IPS DF 19.7 (cell line): ENCODE measurements around the gene PAQR5.
"Not testable (repeated sequence)": the region's sequence is repeated elsewhere in the genome, so short reads cannot be mapped to it uniquely, and the experiment has no call there.

ENCODE experiments used
- DNase-seq: peaks from one replicate; pipeline ENCODE4 v3.0.0-alpha.2; 2013; ENCODE audit warnings: low read depth, low spot score

PAQR5 gene

GRCh38 chr15:69316291-69316690 lies 17.6 kb downstream of the PAQR5 start:
- no peak for DNase-seq

DNA sequence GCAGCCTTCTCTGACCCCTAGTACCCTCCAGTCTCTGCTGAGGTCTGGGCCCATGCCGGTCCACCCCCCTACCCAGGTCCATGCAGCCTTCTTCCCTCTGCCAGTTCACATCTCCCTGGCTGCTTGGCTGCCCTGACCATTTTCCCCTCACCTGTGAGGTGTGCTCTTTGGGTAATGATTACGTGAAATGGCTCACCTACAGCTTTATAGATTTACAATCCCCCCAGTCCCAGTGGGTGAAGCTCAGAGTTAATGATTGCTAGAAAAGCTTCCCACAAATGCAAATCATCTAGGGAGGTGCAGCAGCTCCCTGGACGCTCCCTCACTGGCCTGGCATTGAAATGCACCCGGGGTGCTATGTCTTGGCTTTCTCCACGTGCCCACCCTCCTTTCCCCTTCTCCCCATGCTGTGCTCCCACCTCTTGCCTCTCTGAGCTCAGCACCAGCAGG lies 18.7 kb downstream of the PAQR5 start:
- no peak for DNase-seq

GRCh38 chr15:69318033-69318432 lies 19.3 kb downstream of the PAQR5 start:
- no peak for DNase-seq

- DNase-seq: no peak
Measured at GRCh38 chr15:69319384-69320375, 21.0 kb downstream of the PAQR5 start.

DNA sequence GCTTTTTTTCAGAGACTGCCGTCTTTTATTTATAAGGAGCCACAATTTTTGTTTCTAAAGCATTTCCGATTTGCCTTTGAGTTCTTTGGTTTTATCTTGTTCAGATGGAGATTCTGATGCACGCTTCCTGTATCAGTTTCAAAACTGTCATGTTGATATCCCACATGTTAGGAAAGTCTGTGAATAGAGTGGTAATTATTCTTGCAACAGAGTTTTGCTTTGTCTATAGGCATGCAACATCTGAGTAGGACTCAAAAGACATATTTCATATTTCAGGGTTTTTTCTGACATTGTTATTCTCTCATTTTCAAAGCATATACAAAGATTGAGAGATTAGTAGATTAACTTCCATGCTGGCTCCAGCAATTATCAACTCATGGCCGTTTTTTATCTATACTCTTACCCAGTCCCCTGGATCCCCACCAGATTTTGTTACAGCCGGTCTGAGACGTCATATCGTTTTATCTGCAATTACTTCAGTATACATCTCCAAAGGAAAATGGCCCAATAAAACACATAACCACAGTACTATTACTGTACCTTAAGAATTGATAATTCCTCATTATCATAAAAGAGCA lies 22.4 kb downstream of the PAQR5 start:
- DNase-seq: no peak

DNA sequence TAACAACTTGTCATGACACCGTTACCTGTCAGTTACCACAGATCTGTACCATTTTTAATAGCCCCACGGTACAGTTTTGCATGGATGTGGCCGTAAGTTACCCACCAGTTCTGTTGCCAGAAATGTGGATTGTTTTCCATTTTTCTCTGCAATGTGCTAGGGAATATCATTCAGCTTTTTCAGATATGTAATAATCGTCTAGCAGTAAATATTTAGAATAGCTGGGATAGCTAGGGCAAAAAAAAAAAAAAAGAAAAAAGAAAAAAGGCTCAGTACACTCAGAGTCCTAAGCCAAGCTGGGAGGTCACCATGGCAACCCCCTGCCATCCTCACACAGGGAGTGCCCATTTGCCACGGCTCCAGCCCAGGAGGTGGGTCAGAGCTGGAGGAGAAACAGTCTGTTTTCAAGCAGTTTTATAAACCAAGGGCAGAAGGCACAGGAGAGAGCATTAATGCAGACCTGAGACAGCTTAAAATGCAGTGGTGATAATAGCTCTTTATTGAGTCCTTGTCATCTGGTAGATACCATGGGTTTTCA lies 25.2 kb downstream of the PAQR5 start:
- no peak for DNase-seq

- no peak for DNase-seq
Measured at GRCh38 chr15:69324565-69324964, 25.9 kb downstream of the PAQR5 start.

DNA sequence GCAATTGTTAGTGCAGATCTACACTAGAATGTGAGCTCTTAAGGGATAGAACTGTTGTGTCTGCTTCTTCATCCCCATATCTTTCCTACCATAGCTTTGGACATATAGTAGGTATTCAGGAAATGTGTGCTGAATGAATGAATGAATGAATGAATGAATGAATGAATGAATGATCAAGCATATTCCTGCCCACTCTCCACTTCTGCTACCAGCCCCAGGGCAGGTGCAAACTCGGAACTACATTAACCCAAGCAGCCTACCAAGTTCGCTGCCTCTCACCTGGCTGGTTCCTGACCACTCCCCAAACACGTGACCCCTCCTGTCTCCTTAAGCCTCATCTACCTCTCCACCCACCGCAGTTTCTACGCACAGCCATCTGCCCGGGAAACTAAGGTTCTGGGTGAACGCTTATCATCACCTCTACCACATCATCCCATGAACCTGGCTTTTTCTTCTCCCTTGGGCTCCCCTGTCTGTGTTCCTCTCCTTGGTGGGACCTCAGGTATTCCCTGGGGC lies 26.8 kb downstream of the PAQR5 start:
- DNase-seq: no peak

DNA sequence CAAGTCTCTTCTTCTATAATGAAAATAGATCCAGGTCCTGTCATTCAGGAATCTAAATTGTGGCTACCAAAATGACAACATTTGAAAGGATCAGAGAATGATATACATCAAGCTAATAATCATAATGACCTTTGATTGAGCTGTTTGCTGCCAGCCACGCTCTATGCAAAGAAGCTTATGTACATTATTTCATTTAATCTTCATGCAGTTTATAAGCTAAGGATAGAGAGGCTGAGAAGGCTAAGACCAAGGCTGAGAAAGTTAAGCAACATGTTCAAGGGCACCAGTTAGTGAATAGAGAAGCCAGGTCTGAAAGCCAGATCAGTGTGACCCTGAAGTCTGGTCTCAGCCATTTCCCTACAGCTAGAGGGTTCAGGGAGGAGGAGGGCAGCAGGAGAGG lies 29.4 kb downstream of the PAQR5 start:
- no peak for DNase-seq

- DNase-seq: no peak
Measured at GRCh38 chr15:69328739-69329138, 30.0 kb downstream of the PAQR5 start.

GRCh38 chr15:69337138-69337537 lies 38.4 kb downstream of the PAQR5 start:
- DNase-seq: no peak

GRCh38 chr15:69338535-69339213 lies 40.0 kb downstream of the PAQR5 start:
- DNase-seq: no peak

DNA sequence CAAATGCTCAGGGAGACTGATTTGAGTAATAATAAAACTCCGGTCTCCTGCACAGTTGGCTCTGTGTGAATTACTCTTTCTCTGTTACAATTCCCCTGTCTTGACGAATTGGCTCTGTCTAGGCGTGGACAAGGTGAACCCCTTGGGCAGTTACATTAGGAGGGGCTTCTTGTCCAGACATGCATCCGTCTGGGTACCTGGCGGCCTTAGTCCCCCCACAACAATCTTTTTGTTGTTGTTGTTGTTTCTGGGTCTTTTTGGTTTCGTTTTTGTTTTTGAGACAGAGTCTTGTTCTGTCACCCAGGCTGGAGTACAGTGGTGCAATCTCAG lies 40.5 kb downstream of the PAQR5 start:
- DNase-seq: not testable (repeated sequence)

DNA sequence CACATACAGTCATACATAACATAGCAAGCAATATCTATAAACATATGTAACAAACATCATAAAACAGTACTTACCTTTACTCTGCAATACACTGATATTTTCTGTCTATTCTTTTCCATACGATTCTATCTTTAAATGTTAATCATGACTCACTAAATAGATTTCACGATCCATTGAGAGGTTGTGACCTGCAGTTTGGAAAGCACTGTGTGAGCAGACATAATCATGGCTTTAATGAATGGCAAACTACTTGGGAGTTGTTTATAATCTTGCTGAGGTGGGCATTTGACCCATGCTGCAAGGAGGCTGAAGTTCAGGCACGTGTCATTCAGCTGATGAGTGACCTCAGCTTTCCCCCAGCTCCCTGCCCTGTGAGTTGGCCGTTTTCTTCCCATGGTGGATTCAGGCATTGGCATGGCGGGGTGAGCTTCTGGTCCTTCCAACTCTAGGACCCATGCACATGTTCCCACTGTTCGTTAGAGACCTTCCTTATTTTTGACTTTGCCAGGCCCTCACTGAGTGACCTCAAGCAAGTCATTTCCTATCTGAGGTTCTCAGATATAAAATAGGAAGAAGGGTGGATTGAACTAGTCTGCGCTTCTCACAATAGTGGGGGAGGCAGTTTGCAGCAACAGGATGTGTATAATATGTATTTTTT lies 41.7 kb downstream of the PAQR5 start:
- no peak for DNase-seq

GRCh38 chr15:69341356-69341755 lies 42.6 kb downstream of the PAQR5 start:
- DNase-seq: no peak

GRCh38 chr15:69342460-69343076 lies 43.9 kb downstream of the PAQR5 start:
- DNase-seq: no peak

DNA sequence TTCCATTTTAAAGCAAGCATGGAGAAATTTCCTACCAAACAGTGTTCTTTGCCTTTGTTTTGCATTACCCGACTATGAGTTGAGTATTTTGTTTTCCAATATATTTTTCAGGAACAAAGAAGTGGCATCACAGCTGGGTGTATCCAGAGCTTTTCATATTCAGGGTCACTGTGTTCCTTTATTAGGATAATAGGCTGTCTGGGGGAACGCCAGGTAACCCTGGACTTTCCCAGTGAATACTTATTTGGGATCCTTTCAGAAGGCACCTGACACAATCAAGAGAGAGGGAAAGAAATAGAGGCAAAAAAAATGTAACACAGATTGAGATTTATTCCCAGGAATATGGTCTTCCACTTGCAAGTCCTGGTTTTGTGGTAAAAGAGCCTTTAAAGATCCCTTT lies 44.4 kb downstream of the PAQR5 start:
- DNase-seq: no peak

GRCh38 chr15:69344238-69344637 lies 45.5 kb downstream of the PAQR5 start:
- DNase-seq: no peak

GRCh38 chr15:69346112-69346511 lies 47.4 kb downstream of the PAQR5 start:
- DNase-seq: no peak

GRCh38 chr15:69351333-69351732 lies 52.6 kb downstream of the PAQR5 start:
- no peak for DNase-seq

- no peak for DNase-seq
Measured at GRCh38 chr15:69351884-69352283, 53.2 kb downstream of the PAQR5 start.
